SU-DHL-6 (cell line): ENCODE data around the gene RETREG2.
A peak's percentile ranks its signal among the peaks of the same experiment; 100 is the strongest.

ENCODE experiments used
- H2AFZ ChIP-seq: fragments of 200-600 bp; sonication (generic); 2 replicates; pipeline ENCODE4 v1.6.1; 2014; ENCODE audit warnings: low read depth, mild to moderate bottlenecking, moderate library complexity, mixed read lengths, antibody characterized with exemption, low read length; ENCODE audit not compliant: severe bottlenecking
- H3F3A ChIP-seq: fragments of 200-600 bp; shearing (Covaris generic); 2 replicates; pipeline ENCODE4 v1.6.0; 2016; ENCODE audit warnings: antibody characterized with exemption, mild to moderate bottlenecking; ENCODE audit not compliant: insufficient read depth
- H3K27ac ChIP-seq: fragments of 200-600 bp; sonication (generic); 2 replicates; pipeline ENCODE4 v1.5.1; 2016; ENCODE audit warnings: low read depth, mild to moderate bottlenecking, low read length, moderate library complexity, mixed read lengths
- H3K27me3 ChIP-seq: fragments of 200-600 bp; sonication (generic), shearing (Covaris generic); 2 replicates; pipeline ENCODE4 v1.6.0; 2014; ENCODE audit warnings: mild to moderate bottlenecking, low read length
- H3K36me3 ChIP-seq: fragments of 200-600 bp; sonication (generic); 2 replicates; pipeline ENCODE4 v1.6.1; 2014; ENCODE audit warnings: mild to moderate bottlenecking, low read length, mixed read lengths
- H3K4me2 ChIP-seq: fragments of 300-600, 200-600 bp; shearing (Covaris generic), sonication (generic); 2 replicates; pipeline ENCODE4 v1.6.0; 2014; ENCODE audit warnings: low read length, low read depth, mild to moderate bottlenecking; ENCODE audit not compliant: poor library complexity, severe bottlenecking
- H3K4me3 ChIP-seq: fragments of 200-600 bp; sonication (generic); 2 replicates; pipeline ENCODE4 v1.5.1; 2014; ENCODE audit warnings: antibody characterized with exemption, low read length, mild to moderate bottlenecking, mixed read lengths; ENCODE audit not compliant: insufficient read depth, poor library complexity, severe bottlenecking
- H3K79me2 ChIP-seq: fragments of 200-600 bp; sonication (generic); 2 replicates; pipeline ENCODE4 v1.6.1; 2014; ENCODE audit warnings: mild to moderate bottlenecking, low read length, moderate library complexity; ENCODE audit not compliant: insufficient read depth
- H3K9ac ChIP-seq: fragments of 200-600 bp; sonication (generic); 2 replicates; pipeline ENCODE4 v1.7.0; 2014; ENCODE audit warnings: mild to moderate bottlenecking, low read length
- H3K9me2 ChIP-seq: fragments of 200-600 bp; sonication (generic); replicated peaks from 2 replicates; pipeline ENCODE4 v1.6.1; 2014; ENCODE audit warnings: low read length; ENCODE audit not compliant: insufficient read depth
- H3K9me3 ChIP-seq: fragments of 200-600 bp; sonication (generic); 2 replicates; pipeline ENCODE4 v1.6.1; 2014; ENCODE audit warnings: low read length, mixed read lengths; ENCODE audit not compliant: insufficient read depth
- H4K20me1 ChIP-seq: fragments of 200-600 bp; sonication (generic); 2 replicates; pipeline ENCODE4 v1.6.1; 2014; ENCODE audit warnings: low read depth, mild to moderate bottlenecking, antibody characterized with exemption, low read length, moderate library complexity, mixed read lengths
- EZH2phosphoT487 ChIP-seq: fragments of 200-600 bp; sonication (generic), shearing (Covaris generic); conservative IDR thresholded peaks from 2 replicates; pipeline ENCODE4 v1.6.1; 2018; ENCODE audit warnings: mild to moderate bottlenecking, antibody characterized with exemption, low read length, moderate library complexity, mixed read lengths
- TF ChIP-seq, protein P1 (sequence below): fragments of 200-600 bp; sonication (generic); IDR thresholded peaks from one replicate; pipeline ENCODE4 v1.5.1; 2017; ENCODE audit warnings: antibody characterized with exemption, mild to moderate bottlenecking, low read length, moderate library complexity; ENCODE audit not compliant: insufficient read depth, poor library complexity, severe bottlenecking

RETREG2 gene

DNA sequence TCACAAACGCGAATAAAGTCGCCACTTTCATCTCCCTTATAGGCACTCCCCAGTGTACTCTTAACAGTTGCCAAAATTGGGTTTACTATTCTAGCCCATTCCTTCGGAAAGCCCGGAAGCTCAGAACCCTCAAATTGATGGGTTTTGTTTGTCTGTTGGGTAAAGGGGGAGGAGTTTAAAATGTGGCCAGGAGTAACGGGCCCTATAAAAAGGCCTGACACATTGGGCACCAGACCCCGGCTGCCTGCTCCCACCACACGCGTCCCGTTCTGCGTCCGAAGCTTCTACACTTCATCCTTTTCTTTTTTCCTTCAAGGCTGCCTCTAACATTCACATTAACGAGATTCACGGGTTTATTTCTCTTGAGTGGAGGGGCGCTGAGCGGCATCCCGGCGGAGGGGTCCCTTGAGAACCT is 18.3 kb upstream of the RETREG2 start:
- H3K27me3 ChIP-seq, result no peaks in the 10 kb centered on the region
- H3K4me3 ChIP-seq, result peak overlapping the region; percentile 66
- no peaks in the 10 kb centered on the region for H3K9me2 ChIP-seq
- H3K9ac ChIP-seq, result peak overlapping the region; percentile 68
- no peaks in the 10 kb centered on the region for H3K79me2 ChIP-seq
- TF ChIP-seq, protein P1, sequence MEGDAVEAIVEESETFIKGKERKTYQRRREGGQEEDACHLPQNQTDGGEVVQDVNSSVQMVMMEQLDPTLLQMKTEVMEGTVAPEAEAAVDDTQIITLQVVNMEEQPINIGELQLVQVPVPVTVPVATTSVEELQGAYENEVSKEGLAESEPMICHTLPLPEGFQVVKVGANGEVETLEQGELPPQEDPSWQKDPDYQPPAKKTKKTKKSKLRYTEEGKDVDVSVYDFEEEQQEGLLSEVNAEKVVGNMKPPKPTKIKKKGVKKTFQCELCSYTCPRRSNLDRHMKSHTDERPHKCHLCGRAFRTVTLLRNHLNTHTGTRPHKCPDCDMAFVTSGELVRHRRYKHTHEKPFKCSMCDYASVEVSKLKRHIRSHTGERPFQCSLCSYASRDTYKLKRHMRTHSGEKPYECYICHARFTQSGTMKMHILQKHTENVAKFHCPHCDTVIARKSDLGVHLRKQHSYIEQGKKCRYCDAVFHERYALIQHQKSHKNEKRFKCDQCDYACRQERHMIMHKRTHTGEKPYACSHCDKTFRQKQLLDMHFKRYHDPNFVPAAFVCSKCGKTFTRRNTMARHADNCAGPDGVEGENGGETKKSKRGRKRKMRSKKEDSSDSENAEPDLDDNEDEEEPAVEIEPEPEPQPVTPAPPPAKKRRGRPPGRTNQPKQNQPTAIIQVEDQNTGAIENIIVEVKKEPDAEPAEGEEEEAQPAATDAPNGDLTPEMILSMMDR, result no peak
- TF ChIP-seq EZH2phosphoT487, result no peak
- no peaks in the 10 kb centered on the region for H4K20me1 ChIP-seq
- H2AFZ ChIP-seq, result peak overlapping the region; percentile 59
- peak overlapping the region; percentile 69 for H3K4me2 ChIP-seq
- no peaks in the 10 kb centered on the region for H3K9me3 ChIP-seq
- no peak overlapping the region for H3K27ac ChIP-seq
- peaks cover 3% of the 10 kb centered on the region; the same call in 1 of the 2 replicates for H3F3A ChIP-seq
- H3K36me3 ChIP-seq, result no peaks in the 10 kb centered on the region

DNA sequence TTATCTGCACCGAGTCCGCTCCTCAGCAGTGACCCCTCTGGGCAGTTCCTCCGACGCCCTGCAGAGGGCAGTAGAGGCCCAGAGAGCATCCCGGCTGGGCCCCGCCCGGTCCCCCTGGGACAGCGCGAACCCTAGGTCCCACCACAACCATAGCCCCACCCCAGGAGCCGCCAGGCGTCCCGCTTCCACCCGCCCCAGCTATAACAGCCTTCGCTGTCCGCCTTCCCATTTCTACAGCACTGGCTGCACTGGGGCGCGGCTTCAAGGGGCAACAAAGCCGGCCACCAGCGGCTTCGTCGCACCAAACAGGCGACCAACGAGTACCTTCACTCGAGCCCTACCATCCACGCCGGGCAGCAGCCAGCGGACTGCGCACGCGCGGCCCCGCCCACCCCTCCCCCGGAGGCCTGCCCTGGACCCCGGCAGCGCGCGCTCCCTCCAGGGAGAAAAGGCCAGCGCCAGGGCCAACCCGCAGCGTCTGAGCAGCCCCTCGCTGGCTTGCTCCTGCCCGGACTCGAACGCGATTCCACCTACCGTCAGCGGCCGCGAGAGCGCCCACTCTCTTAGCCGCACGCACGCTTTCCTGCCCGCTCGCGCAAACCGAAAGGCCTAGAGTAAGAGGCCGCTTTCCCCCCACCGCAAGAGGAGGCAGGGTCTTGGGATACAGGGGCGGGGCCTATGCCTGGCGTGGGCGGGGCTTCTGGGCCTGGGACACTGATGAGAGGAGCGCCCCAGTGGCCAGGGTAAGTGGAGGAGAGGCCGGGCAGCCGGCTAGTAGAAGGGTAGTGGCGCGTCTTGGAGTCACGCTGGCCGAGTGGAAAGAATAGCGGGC is 17.7 kb upstream of the RETREG2 start, which contains the start of gene NHEJ1:
NHEJ1 (minus strand) TSS at position 630 of the 832 bp plus-strand sequence. CDS start 2,453 bp downstream, outside the sequence.
- Histone ChIP-seq H3K36me3 (no peaks in the 10 kb centered on the region), H3K27ac (peak within 1 kb of the TSS; percentile 76), H3K9me3 (no peaks in the 10 kb centered on the region), H2AFZ (peak within 1 kb of the TSS; percentile 80), H3K9me2 (no peaks in the 10 kb centered on the region), H3K4me3 (peak within 1 kb of the TSS; percentile 66), H3K4me2 (peak within 1 kb of the TSS; percentile 69), H3K79me2 (no peaks in the 10 kb centered on the region), H3F3A (peaks cover 3% of the 10 kb centered on the region; the same call in 1 of the 2 replicates), H3K9ac (peak within 1 kb of the TSS; percentile 68), H4K20me1 (no peaks in the 10 kb centered on the region), H3K27me3 (no peaks in the 10 kb centered on the region)
- TF ChIP-seq, protein P1, result peak; percentile 92
- no peak for TF ChIP-seq EZH2phosphoT487

DNA sequence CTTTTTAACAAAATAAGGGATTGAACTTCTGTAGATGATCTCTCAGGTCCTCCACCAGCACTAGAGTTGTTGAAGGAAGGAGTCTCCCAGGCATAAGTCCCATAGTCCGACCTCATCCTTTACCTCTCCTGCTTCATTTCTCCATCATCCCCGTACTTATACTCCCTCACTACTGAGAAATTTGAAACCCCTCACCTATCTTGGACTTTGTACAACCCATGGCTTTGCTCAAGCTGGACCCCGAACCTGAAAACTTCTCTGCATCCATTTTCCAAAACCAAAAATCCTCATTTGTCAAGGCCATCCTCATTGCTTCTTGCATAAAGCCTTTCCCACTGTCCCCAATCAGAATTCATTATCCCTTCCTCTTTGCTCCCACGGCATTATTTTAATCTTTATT is 17.0 kb upstream of the RETREG2 start:
- no peaks in the 10 kb centered on the region for H3K9me3 ChIP-seq
- H3K27me3 ChIP-seq, result no peaks in the 10 kb centered on the region
- H3F3A ChIP-seq, result peaks cover 3% of the 10 kb centered on the region; the same call in 1 of the 2 replicates
- H3K9me2 ChIP-seq, result no peaks in the 10 kb centered on the region
- no peak for TF ChIP-seq EZH2phosphoT487
- TF ChIP-seq, protein P1, result no peak
- peak overlapping the region; percentile 68 for H3K9ac ChIP-seq
- H3K36me3 ChIP-seq, result no peaks in the 10 kb centered on the region
- no peak overlapping the region for H3K27ac ChIP-seq
- H3K4me3 ChIP-seq, result peak overlapping the region; percentile 66
- H4K20me1 ChIP-seq, result no peaks in the 10 kb centered on the region
- H3K4me2 ChIP-seq, result peak overlapping the region; percentile 69
- no peaks in the 10 kb centered on the region for H3K79me2 ChIP-seq
- H2AFZ ChIP-seq, result peak overlapping the region; percentile 80
